GM20431 (cell line): ENCODE measurements around the gene PNPLA7.

Experiments used
- in situ Hi-C: fragments of 300-500 bp; cut with MseI, MboI; formaldehyde crosslinking; loops from one replicate; pipeline ENCODE4 v1.15.0; 2020; ENCODE audit warnings: low sequenced_read_pairs; ENCODE audit not compliant: unreplicated experiment

The PNPLA7 gene

DNA sequence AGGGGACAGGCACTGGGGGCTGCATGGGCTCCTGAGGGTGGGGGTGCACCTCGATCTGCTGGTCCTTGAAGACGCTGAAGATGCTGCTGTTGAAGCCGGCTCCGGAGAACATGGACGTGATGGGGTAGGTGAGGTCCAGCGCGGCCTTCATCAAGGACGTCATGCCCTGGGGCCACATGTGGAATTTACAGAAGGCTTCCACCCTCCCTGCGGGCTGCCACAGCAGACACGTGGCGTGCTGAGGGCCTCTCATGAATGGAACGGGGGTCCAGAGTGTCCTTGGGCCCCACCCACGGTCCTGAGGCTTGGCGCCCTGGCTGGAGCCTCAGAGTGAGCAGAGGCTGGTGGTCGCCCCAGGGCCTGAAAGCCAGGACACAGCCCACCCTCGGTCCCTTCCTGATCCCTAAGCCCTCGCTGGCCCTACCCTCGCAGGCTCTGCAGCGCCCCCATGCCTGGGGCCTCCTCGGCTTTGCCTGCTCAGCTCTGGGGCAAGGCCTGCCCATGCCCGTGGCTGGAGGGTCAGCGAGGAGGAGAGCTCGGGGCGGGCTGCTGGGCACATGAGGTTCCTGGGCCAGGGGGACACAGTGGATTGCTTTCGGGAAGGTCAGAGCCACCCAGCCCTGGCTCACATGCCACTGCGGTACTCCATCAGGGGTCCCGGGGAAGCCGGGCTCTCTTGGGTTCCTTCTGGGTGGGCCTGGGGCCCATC lies 85.8 kb downstream of the PNPLA7 start:
- in situ Hi-C loops = no loop called here

- in situ Hi-C loops = no loop called here
Measured at GRCh38 chr9:137463931-137464290, 86.3 kb downstream of the PNPLA7 start.

GRCh38 chr9:137462986-137463930 lies 86.9 kb downstream of the PNPLA7 start:
- in situ Hi-C loops = no loop called here

- in situ Hi-C loops = no loop called here
Measured at GRCh38 chr9:137462396-137462985, 87.7 kb downstream of the PNPLA7 start.

- in situ Hi-C loops = no loop called here
Measured at GRCh38 chr9:137461663-137462395, 88.4 kb downstream of the PNPLA7 start.

GRCh38 chr9:137461316-137461662 lies 88.9 kb downstream of the PNPLA7 start:
- in situ Hi-C loops = no loop called here

DNA sequence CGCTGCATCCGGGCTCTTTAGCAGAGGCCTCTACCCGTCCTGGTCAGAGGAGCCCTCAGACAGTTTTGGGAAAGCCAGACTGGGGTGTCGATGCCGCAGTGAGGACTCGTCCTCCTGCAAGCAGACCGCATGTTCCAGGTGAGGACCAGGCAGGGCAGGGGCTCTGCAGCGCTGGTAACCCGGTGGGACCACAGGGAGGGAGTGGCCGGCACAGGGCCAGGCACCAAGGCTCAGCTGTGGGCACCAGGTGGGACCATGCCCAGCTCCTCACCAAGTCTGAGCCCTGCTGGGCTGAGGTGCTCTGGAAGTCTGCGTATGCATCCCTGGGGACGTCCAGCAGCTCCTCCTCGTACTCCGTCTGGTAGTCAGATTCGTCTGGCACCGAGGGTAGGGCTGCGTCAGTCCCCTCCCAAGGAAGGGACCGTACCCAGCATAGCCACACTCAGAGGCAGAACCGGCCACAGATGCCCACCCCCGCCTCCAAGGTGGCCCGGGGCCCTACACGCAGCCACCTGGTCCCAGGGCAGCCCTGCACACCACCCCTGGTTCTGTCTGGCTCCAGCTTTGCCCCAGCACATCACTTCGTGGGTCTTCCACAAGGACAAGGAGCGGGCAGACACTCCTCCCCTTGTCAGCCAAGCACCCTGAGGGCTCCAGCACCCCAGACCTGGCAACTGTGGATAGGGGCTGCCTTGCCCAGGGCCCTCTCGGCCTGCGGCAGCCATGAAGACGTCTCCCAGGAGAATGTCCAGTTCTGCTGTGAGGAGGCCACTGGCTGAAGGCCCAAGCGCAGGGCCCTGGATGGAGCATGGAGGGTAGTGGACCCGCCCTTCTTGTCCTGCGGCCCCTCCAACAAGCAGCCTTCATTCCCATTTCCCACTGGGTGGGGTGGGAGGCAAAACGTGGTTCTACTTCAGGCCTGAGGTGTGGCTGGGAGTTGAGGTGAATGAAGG lies 89.6 kb downstream of the PNPLA7 start:
- in situ Hi-C loops = no loop called here

GRCh38 chr9:137459601-137460362 lies 90.4 kb downstream of the PNPLA7 start:
- in situ Hi-C loops = no loop called here

GRCh38 chr9:137459152-137459600 lies 91.0 kb downstream of the PNPLA7 start, which contains the start of gene NSMF:
NSMF (minus strand) TSS chr9:137459334; CDS start chr9:137459102, 232 bp downstream.
- in situ Hi-C loops = no loop called here

GRCh38 chr9:137458194-137459151 lies 91.7 kb downstream of the PNPLA7 start:
- in situ Hi-C loops = no loop called here

GRCh38 chr9:137457406-137458193 lies 92.6 kb downstream of the PNPLA7 start:
- in situ Hi-C loops = no loop called here

DNA sequence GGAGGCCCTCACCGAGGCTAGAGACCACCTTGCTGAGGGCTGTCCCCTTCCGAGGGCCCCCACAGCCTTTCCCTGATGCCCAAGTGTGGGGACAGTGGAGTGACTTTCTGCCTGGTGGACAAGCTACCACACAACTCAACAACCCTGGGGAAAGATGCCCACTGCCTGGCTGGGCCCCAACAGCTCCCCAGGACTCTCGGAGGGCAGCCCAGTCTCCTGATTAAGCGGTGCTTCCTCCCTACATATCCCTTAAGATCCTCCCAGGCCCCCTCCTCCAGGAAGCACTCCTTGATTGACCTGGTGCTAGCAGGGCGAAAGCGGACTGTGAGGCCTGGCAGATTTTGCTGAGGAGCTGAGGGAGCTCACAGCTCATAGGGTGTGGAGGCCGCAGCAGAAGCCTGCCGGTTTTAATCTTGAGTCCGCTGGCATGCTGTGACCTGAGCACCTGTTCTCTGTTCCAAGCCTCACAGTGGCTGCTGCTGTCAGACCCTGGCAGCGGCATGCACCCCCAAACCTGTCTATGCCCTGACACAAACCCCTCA lies 93.3 kb downstream of the PNPLA7 start:
- in situ Hi-C loops = no loop called here

DNA sequence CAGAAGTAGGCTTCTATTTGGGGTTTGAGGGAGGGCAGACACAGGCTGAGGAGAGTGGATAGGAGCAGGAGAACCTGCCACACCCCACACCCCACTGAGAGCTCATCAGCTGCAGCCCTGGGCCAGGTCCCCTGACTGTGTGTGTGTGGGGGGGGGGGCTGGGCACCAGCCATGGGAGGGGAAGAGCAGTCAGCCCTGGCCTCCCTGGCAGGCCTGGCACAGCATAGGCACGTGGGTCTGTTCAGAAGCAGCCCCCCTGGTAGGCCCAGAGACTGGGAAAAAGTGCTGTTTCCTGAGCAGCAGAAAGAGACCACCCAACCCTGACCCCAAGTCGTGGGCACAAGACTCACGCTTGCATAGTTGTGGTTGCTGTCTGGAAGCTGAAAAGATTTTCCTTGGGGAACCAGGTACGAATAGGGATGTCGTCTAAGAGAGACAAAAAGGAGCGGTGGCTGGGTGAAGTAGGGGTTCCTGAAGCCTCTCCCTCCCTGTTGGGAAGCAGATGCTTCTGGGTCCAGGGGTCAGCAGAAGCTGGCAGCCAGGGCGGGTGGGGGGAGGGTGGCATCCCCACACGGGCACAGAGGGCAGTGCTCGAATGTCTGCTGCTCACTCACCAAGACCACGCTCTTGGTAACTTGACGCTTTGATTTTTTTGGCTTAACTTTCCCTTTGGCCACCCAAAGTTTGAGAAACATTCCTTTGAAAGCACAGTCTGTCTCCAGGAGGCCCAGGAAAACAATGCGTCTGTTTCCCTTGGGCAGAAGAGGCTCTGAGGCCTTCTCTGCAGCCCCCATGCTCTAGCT lies 93.9 kb downstream of the PNPLA7 start:
- in situ Hi-C loops = no loop called here

DNA sequence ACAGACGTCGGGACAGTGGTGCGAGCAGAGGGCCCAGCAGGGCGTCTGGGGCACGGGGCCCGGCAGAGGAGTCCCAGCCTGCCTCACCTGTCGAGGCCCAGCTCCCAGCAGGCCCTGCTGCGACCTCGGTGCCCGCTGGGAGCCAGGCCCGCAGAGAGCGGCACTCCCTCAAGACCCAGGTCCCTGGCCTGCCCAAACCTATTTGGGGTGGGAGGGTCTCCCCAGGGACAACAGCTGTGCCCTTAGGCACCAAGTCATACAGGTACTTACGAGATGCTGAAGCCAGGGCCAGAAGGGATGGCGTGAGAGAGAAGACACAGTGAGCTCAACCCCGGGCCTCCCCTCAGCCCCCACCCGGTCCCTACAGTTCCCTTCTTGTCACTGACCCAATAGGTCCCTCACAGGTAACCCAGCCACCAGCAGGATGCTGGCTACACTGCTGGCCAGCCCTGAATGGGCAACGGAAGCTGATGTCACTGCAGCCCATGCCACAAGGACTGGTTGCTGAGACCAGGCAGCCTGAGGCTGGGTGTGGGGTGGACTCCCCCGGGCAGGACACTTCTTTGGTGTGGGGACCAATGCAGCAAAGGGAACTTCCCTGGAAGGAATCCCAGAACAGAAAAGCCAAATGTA lies 94.7 kb downstream of the PNPLA7 start:
- in situ Hi-C loops = no loop called here
